Uterus (tissue), 4 donors: Measurements from ENCODE around the gene SGCG. TPM values are rescaled to one million over a fixed set of nuclear protein-coding genes. Genes with fewer than 3 reads are reported as not detected.

Experiments used
- DNase-seq, 2 donors: peaks; one replicate each; pipeline ENCODE4 v3.0.0-alpha.2; 2019 to 2020
- H3K27ac ChIP-seq, 2 donors: fragments of 200-600 bp; sonication (generic); 1 replicate in 1 of 2; 2 replicates in 1 of 2; pipeline ENCODE4 v1.5.1; 2016 to 2018
- H3K27me3 ChIP-seq, 2 donors: fragments of 200-600 bp; sonication (generic); one replicate each; pipeline ENCODE4 v1.5.1; 2018 to 2019; ENCODE audit warnings: control low read depth in 1 of 2
- H3K36me3 ChIP-seq, 2 donors: fragments of 200-600 bp; sonication (generic); one replicate each; pipeline ENCODE4 v1.5.1; 2019; ENCODE audit warnings: control low read depth in 1 of 2
- H3K4me1 ChIP-seq, 2 donors: fragments of 200-600 bp; sonication (generic); one replicate each; pipeline ENCODE4 v1.5.1; 2018 to 2019; ENCODE audit warnings: control low read depth in 1 of 2
- H3K4me3 ChIP-seq, 2 donors: fragments of 200-600 bp; sonication (generic); 1 replicate in 1 of 2; 2 replicates in 1 of 2; pipeline ENCODE4 v1.5.1; 2018 to 2019; ENCODE audit warnings: mild to moderate bottlenecking in 1 of 2
- H3K9me3 ChIP-seq, 2 donors: fragments of 200-600 bp; sonication (generic); one replicate each; pipeline ENCODE4 v1.5.1; 2019; ENCODE audit warnings: control low read depth in 1 of 2
- POLR2A ChIP-seq, 2 donors: fragments of 450-650 bp; IDR thresholded peaks; one replicate each; pipeline ENCODE4 v1.6.1; 2016; ENCODE audit warnings: antibody characterized with exemption in 2 of 2, mild to moderate bottlenecking in 1 of 2, moderate library complexity in 1 of 2
- intact Hi-C: fragments of 100-400 bp; cut with DNase I; formaldehyde crosslinking; loops from one replicate; pipeline ENCODE4 v1.15.1; 2023; ENCODE audit warnings: low total_unique reads
- total RNA-seq, 4 donors: library from RNA; depleted of rRNA in 3 of 4; stranded (reverse); fragments of >200 nt in 3 of 4; gene quantifications; one replicate each; pipeline versions ENCODE4 v1.1.0 to v1.2.4, GENCODE V29; 2014 to 2023
- TF ChIP-seq, protein P1 (sequence below), 4 experiments: fragments of 200-600 bp in 2 of 4; fragments of 450-650 bp in 2 of 4; sonication (generic) in 2 of 4; IDR thresholded peaks; one replicate each; pipeline ENCODE4 v1.5.1; 2016 to 2019; ENCODE audit warnings: antibody characterized with exemption in 4 of 4, mild to moderate bottlenecking in 2 of 4, moderate library complexity in 1 of 4
- donor health status: DM: yes; HTN: yes; CAD: no.

Gene SGCG
- total RNA-seq, 4 donors from 2014 or later = 0.88 to 2.8 TPM; not detected in 2

DNA sequence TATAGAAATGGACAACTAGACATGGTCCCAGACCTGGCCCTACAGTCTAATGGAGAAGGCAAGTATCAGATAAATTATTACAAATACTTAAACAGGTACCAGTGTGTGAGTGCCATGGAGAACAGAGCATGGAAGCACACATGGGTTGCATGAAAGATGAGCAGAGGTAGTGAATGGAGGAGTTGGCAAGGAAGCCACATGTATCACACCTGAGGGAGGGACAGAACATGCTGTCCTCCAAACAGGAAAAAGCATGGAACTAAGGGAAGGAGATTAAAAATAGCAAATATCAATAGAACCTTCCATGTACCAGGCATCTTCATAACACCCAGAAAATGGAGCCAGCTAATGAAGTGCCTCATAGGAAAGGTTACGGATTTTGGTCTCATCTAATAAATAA is 166.8 kb downstream of the SGCG start:
- Histone ChIP-seq H3K4me1 (no peaks in the 10 kb centered on the region), H3K36me3 (no peaks in the 10 kb centered on the region), H3K4me3 (no peak overlapping the region), H3K27ac (no peak overlapping the region), H3K9me3 (no peaks in the 10 kb centered on the region), H3K27me3 (no peaks in the 10 kb centered on the region)
- no peak for DNase-seq
- intact Hi-C loops = no loop called here
- TF ChIP-seq, protein P1, sequence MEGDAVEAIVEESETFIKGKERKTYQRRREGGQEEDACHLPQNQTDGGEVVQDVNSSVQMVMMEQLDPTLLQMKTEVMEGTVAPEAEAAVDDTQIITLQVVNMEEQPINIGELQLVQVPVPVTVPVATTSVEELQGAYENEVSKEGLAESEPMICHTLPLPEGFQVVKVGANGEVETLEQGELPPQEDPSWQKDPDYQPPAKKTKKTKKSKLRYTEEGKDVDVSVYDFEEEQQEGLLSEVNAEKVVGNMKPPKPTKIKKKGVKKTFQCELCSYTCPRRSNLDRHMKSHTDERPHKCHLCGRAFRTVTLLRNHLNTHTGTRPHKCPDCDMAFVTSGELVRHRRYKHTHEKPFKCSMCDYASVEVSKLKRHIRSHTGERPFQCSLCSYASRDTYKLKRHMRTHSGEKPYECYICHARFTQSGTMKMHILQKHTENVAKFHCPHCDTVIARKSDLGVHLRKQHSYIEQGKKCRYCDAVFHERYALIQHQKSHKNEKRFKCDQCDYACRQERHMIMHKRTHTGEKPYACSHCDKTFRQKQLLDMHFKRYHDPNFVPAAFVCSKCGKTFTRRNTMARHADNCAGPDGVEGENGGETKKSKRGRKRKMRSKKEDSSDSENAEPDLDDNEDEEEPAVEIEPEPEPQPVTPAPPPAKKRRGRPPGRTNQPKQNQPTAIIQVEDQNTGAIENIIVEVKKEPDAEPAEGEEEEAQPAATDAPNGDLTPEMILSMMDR (IDR thresholded peaks at IDR 0.05) = no peak
- TF ChIP-seq POLR2A (IDR thresholded peaks at IDR 0.05) = no peak

DNA sequence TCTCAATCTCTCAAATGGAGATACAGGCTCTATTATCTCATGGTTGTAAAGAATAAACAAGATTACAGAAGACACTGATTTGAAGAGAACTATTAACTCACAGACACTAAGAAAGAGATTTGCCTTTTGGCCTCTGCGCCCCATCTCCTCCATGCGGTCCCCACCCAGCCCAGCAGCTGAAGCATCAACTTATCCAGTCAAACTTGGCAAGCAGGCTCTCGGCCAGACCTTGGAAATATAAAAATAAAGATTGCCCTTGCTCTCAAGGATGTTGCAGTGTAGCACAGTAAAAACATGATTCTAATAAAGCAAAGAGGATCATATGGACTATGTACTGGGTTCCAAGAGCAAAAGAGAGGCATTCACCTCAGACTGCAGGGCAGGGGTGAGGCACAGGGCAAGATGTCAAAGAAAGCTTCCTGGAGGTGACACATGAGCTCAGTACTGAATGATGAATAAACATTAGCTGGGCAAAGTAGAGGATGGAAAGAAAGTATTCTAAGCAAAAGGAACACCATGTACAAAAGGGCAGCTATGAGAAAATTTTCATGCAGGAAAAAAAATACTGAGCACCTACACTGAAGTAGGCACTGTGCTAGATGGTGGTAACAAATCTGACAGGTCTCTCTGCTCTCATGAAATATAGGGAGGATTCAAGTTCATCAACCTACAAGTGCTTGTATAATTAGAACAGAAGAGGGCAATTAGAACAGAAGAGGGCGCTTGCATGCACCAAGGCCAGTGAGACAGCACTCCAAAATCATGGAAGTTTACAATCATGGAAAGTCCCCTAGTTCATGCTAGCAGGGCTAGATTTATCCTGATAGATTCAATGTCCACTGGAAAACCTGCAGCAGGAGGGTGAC is 167.7 kb downstream of the SGCG start:
- no peaks in the 10 kb centered on the region for H3K36me3 ChIP-seq
- H3K4me3 ChIP-seq = no peak overlapping the region
- intact Hi-C loops = no loop called here
- no peaks in the 10 kb centered on the region for H3K4me1 ChIP-seq
- no peak for TF ChIP-seq POLR2A (IDR thresholded peaks at IDR 0.05)
- TF ChIP-seq, protein P1 (IDR thresholded peaks at IDR 0.05) = no peak
- H3K27ac ChIP-seq = no peak overlapping the region
- H3K27me3 ChIP-seq = no peaks in the 10 kb centered on the region
- DNase-seq = no peak
- H3K9me3 ChIP-seq = no peaks in the 10 kb centered on the region

DNA sequence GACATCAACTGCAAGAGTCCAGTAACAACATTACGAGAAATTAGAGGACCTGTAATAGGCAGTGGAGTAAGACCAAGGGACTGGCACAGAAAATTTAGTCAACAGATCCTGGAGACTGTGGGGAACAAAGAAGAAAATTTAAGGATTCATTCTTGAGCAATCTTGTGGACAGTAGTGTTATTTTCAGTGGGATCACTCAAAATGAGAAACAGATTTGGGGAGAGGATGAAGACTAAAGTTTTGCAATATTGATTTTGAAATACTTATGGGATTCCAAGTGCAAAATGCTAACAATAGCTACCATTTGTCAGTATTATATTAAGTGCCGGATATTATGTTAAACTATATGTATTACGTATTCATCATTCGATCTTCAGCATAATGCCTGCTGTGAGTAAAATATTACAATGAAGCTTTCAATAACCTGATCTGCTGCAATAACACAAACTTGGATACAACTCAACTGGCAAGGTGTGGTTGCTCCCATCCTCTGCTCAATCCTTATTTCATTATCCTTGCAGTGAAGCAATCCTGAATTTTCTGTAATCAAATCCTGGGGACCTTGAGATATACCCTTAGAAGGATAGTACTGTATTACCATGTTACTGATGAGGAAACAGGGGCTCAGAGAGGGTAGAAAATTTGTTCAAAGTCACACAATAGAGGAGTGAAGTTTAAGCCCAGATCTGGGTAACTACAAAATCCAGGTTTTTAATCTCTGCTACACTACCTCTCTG is 168.6 kb downstream of the SGCG start:
- Histone ChIP-seq H3K4me3 (no peak overlapping the region), H3K36me3 (no peaks in the 10 kb centered on the region), H3K27ac (no peak overlapping the region), H3K4me1 (no peaks in the 10 kb centered on the region), H3K9me3 (no peaks in the 10 kb centered on the region), H3K27me3 (no peaks in the 10 kb centered on the region)
- intact Hi-C loops = no loop called here
- DNase-seq = no peak
- TF ChIP-seq, protein P1 (IDR thresholded peaks at IDR 0.05) = no peak
- no peak for TF ChIP-seq POLR2A (IDR thresholded peaks at IDR 0.05)

DNA sequence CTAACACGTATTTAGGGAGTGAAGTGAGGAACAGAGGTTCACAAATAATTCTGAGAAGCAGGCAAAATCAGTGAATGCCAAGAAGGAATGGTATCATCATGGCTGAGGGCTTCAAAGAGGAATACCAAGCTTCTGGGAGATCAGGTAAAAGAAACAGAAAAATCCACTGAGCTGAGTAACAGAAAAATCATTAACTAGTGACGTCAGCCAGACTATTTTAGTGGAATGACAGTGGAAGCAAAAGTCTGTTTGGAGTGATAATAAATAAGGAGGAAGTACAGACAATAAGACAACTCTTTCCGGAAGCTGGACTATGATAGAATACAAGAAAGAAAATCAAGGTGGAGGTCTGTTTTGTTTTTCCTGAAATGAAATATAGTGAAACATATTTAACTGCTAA is 169.2 kb downstream of the SGCG start:
- Histone ChIP-seq H3K9me3 (no peaks in the 10 kb centered on the region), H3K27me3 (no peaks in the 10 kb centered on the region), H3K36me3 (no peaks in the 10 kb centered on the region), H3K4me1 (no peaks in the 10 kb centered on the region), H3K27ac (no peak overlapping the region), H3K4me3 (no peak overlapping the region)
- no peak for DNase-seq
- intact Hi-C loops = no loop called here
- TF ChIP-seq, protein P1 (IDR thresholded peaks at IDR 0.05) = no peak
- no peak for TF ChIP-seq POLR2A (IDR thresholded peaks at IDR 0.05)

DNA sequence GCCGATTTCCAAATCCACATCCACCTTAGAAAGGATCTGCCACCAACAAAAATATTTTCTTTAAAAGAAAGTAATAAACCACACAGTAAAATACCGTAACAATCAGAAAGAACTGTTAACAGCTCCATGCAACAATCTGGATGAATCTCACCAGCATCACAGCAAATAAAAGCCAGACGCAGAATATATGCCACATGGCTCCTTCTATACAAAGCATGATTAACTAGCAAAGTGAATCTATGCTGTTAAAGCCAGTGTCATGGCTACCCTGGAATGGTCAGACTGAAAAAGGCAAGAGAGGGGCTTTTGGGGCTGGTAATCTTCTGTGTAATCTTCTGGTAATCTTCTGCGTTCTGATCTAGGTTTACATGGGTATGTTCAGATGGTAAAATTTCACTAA is 171.4 kb downstream of the SGCG start:
- H3K27me3 ChIP-seq = no peaks in the 10 kb centered on the region
- no peaks in the 10 kb centered on the region for H3K9me3 ChIP-seq
- no peak for DNase-seq
- intact Hi-C loops = no loop called here
- TF ChIP-seq POLR2A (IDR thresholded peaks at IDR 0.05) = no peak
- TF ChIP-seq, protein P1 (IDR thresholded peaks at IDR 0.05) = no peak
- no peak overlapping the region for H3K4me3 ChIP-seq
- H3K27ac ChIP-seq = no peak overlapping the region
- H3K36me3 ChIP-seq = no peaks in the 10 kb centered on the region
- no peaks in the 10 kb centered on the region for H3K4me1 ChIP-seq
